BE2C (cell line): Measurements from ENCODE around the gene ASB16.

Experiments
- DNase-seq: peaks from one replicate; pipeline ENCODE4 v3.0.0-alpha.2; 2020
- H3K27me3 ChIP-seq: fragments of 250-450 bp; sonication (Bioruptor Pico); 2 replicates; pipeline ENCODE4 v1.5.1; 2020; ENCODE audit warnings: mild to moderate bottlenecking
- H3K36me3 ChIP-seq: fragments of 250-450 bp; sonication (Bioruptor Pico); 2 replicates; pipeline ENCODE4 v1.5.1; 2020; ENCODE audit warnings: mild to moderate bottlenecking
- H3K4me1 ChIP-seq: fragments of 250-450 bp; sonication (Bioruptor Pico); 2 replicates; pipeline ENCODE4 v1.5.1; 2020
- H3K4me3 ChIP-seq: 2 replicates; pipeline ENCODE4 v1.5.1; 2011; ENCODE audit warnings: low read depth, low read length
- H3K9me3 ChIP-seq: fragments of 250-450 bp; sonication (Bioruptor Pico); 2 replicates; pipeline ENCODE4 v1.5.1; 2020
- CTCF ChIP-seq: IDR thresholded peaks from 2 replicates; pipeline ENCODE4 v1.5.1; 2012; ENCODE audit warnings: mild to moderate bottlenecking, low read depth, low read length

The ASB16 gene

GRCh38 chr17:44186307-44187130 is 16.0 kb downstream of the ASB16 start, which contains the start of gene TMUB2:
TMUB2 (plus strand) TSS chr17:44186972; CDS start chr17:44187709, 737 bp downstream.
- Histone ChIP-seq H3K36me3 (peaks cover 16% of the 10 kb centered on the region), H3K4me1 (no peaks in the 10 kb centered on the region), H3K27me3 (no peaks in the 10 kb centered on the region), H3K4me3 (peak within 1 kb of the TSS; percentile 98), H3K9me3 (no peaks in the 10 kb centered on the region)
- TF ChIP-seq CTCF = no peak
- peak; percentile 99 for DNase-seq

- no peak for TF ChIP-seq CTCF
- H3K36me3 ChIP-seq = peaks cover 9% of the 10 kb centered on the region
These were observed 16.8 kb downstream of the ASB16 start for GRCh38 chr17:44187131-44187899.

GRCh38 chr17:44188576-44189403 is 18.3 kb downstream of the ASB16 start:
- no peak overlapping the region for H3K4me3 ChIP-seq
- H3K4me1 ChIP-seq = no peaks in the 10 kb centered on the region
- TF ChIP-seq CTCF = no peak
- no peaks in the 10 kb centered on the region for H3K9me3 ChIP-seq
- H3K27me3 ChIP-seq = no peaks in the 10 kb centered on the region
- H3K36me3 ChIP-seq = peaks cover 15% of the 10 kb centered on the region
- DNase-seq = no peak

More at GRCh38 chr17:44187131-44187899, 16.8 kb downstream of the ASB16 start:
- H3K4me1 ChIP-seq = no peaks in the 10 kb centered on the region
- DNase-seq = no peak
- H3K4me3 ChIP-seq = peak overlapping the region; percentile 98
- H3K27me3 ChIP-seq = no peaks in the 10 kb centered on the region
- H3K9me3 ChIP-seq = no peaks in the 10 kb centered on the region

GRCh38 chr17:44190481-44190880 is 20.0 kb downstream of the ASB16 start:
- DNase-seq = no peak
- no peak for TF ChIP-seq CTCF
- Histone ChIP-seq H3K9me3 (no peaks in the 10 kb centered on the region), H3K27me3 (no peaks in the 10 kb centered on the region), H3K4me3 (no peak overlapping the region), H3K36me3 (peaks cover 32% of the 10 kb centered on the region), H3K4me1 (no peaks in the 10 kb centered on the region)

DNA sequence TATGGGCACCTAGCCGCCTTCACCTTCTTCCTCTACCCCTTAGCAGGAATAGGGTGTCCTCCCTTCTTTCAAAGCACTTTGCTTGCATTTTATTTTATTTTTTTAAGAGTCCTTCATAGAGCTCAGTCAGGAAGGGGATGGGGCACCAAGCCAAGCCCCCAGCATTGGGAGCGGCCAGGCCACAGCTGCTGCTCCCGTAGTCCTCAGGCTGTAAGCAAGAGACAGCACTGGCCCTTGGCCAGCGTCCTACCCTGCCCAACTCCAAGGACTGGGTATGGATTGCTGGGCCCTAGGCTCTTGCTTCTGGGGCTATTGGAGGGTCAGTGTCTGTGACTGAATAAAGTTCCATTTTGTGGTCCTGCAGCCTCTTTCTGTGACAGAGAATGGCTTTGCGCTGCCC is 20.9 kb downstream of the ASB16 start:
- H3K4me3 ChIP-seq = no peak overlapping the region
- H3K36me3 ChIP-seq = peaks cover 33% of the 10 kb centered on the region
- no peak for TF ChIP-seq CTCF
- H3K27me3 ChIP-seq = no peaks in the 10 kb centered on the region
- no peaks in the 10 kb centered on the region for H3K4me1 ChIP-seq
- no peak for DNase-seq
- no peaks in the 10 kb centered on the region for H3K9me3 ChIP-seq
